Measurements from ENCODE around the gene MOB1A. TPM values are rescaled to one million over a fixed set of nuclear protein-coding genes. Genes with fewer than 3 reads are reported as not detected.

The MOB1A gene
- total RNA-seq, 1 experiment from 2014 or later, result 88.2 TPM

- no peak for TF ChIP-seq STAT6 (CRISPR knock-in tag; conservative IDR thresholded peaks at IDR 0.05; ENCODE audit: low read depth)
Measured at GRCh38 chr2:74164761-74165160, 13.9 kb downstream of the MOB1A start (continued).

GRCh38 chr2:74162951-74163350 is 15.7 kb downstream of the MOB1A start:
- ChIA-PET CTCF (interaction anchor here (0.8 kb wide), 1 partner anchor 16 kb away, joined by 3 read pairs; no protein-coding TSS in a partner anchor), POLR2A (interaction anchor here (0.7 kb wide), 1 partner anchor 15 kb away, joined by 4 read pairs; the partner anchor contains the start of gene MOB1A)
- DNase-seq (ENCODE audit: low spot score), result no peak
- Mint-ChIP-seq H3K36me3 (peaks cover 67% of the 10 kb centered on the region), H3K9me3 (no peaks in the 10 kb centered on the region), H3K27me3 (ENCODE audit: low read depth) (no peaks in the 10 kb centered on the region), H3K27ac (no peak overlapping the region), H3K4me1 (no peaks in the 10 kb centered on the region), H3K4me3 (no peak overlapping the region)
- TF ChIP-seq MLX (CRISPR knock-in tag; IDR thresholded peaks at IDR 0.05), result no peak
- no peak for TF ChIP-seq AFF4 (CRISPR knock-in tag; IDR thresholded peaks at IDR 0.05; ENCODE audit: borderline replicate concordance)
- TF ChIP-seq SOX15 (CRISPR knock-in tag; IDR thresholded peaks at IDR 0.05), result no peak
- no peak for TF ChIP-seq ATF6 (CRISPR knock-in tag; IDR thresholded peaks at IDR 0.05)
- no peak for TF ChIP-seq ETV6 (CRISPR knock-in tag; IDR thresholded peaks at IDR 0.05)
- no peak for TF ChIP-seq ESRRA (CRISPR knock-in tag; IDR thresholded peaks at IDR 0.05; ENCODE audit: borderline replicate concordance)
- no peak for TF ChIP-seq PRRX2 (CRISPR knock-in tag; IDR thresholded peaks at IDR 0.05)
- TF ChIP-seq CDX4 (CRISPR knock-in tag; IDR thresholded peaks at IDR 0.05; ENCODE audit: borderline replicate concordance), result no peak
- no peak for TF ChIP-seq ERG (CRISPR knock-in tag; IDR thresholded peaks at IDR 0.05)
- no peak for TF ChIP-seq MAX (CRISPR knock-in tag; IDR thresholded peaks at IDR 0.05)
- no peak for TF ChIP-seq JAZF1 (CRISPR knock-in tag; IDR thresholded peaks at IDR 0.05)
- TF ChIP-seq CREB1 (CRISPR knock-in tag; IDR thresholded peaks at IDR 0.05), result no peak
- TF ChIP-seq SP1 (CRISPR knock-in tag; conservative IDR thresholded peaks at IDR 0.05), result no peak
- no peak for TF ChIP-seq TEAD1 (CRISPR knock-in tag; IDR thresholded peaks at IDR 0.05)
- TF ChIP-seq JUN (CRISPR knock-in tag; IDR thresholded peaks at IDR 0.05), result no peak
- TF ChIP-seq FOXP1 (CRISPR knock-in tag; IDR thresholded peaks at IDR 0.05; ENCODE audit: borderline replicate concordance), result no peak
- no peak for TF ChIP-seq ZNF317 (CRISPR knock-in tag; IDR thresholded peaks at IDR 0.05; ENCODE audit: borderline replicate concordance, low read depth)
- no peak for TF ChIP-seq ZNF232 (CRISPR knock-in tag; IDR thresholded peaks at IDR 0.05)
- no peak for ATAC-seq
